K562 (cell line): ENCODE data around the gene NUP88.

Experiments used
- CBX8 ChIP-seq: fragments of 200-600 bp; sonication (generic); IDR thresholded peaks from 2 replicates; pipeline ENCODE4 v1.6.1; 2012; ENCODE audit warnings: borderline replicate concordance, mixed run types, low read depth, mild to moderate bottlenecking, moderate library complexity, mixed read lengths, low read length, control low read depth, inconsistent platforms; ENCODE audit not compliant: poor library complexity, severe bottlenecking; ENCODE audit errors: extremely low read depth
- CHD2 ChIP-seq: IDR thresholded peaks from 2 replicates; pipeline ENCODE4 v1.6.1; 2011; ENCODE audit warnings: low read depth, low read length
- CREB1 ChIP-seq, 2 experiments: sonication (generic) in 1 of 2; formaldehyde crosslinking in 1 of 2; IDR thresholded peaks; 2 replicates each; pipeline versions ENCODE4 v1.6.1 to v1.8.0; 2012 to 2022; ENCODE audit warnings: inconsistent platforms in 1 of 2, mild to moderate bottlenecking in 1 of 2, missing genetic modification reagents in 1 of 2, moderate library complexity in 1 of 2
- CTCF ChIP-seq, 3 experiments: IDR thresholded peaks in 2 of 3; conservative IDR thresholded peaks in 1 of 3; 2 replicates each; pipeline ENCODE4 v1.5.1; 2011 to 2012; ENCODE audit warnings: low read length in 3 of 3, mild to moderate bottlenecking in 3 of 3, control low read depth in 2 of 3, improper control_type of control experiment in 1 of 3, inconsistent platforms in 1 of 3, low read depth in 1 of 3, mixed read lengths in 1 of 3, moderate library complexity in 1 of 3; ENCODE audit not compliant: insufficient read depth in 2 of 3
- KDM1A ChIP-seq, 2 experiments: fragments of 450-650 bp; IDR thresholded peaks; 2 replicates each; pipeline ENCODE4 v1.6.1; 2016; ENCODE audit warnings: mild to moderate bottlenecking in 2 of 2
- PBX2 ChIP-seq, 2 experiments: IDR thresholded peaks in 1 of 2; conservative IDR thresholded peaks in 1 of 2; 2 replicates each; pipeline ENCODE4 v1.6.1; 2016; ENCODE audit warnings: low read depth in 2 of 2, mild to moderate bottlenecking in 1 of 2, missing compliant biosample characterization in 1 of 2, missing genetic modification characterization in 1 of 2, moderate library complexity in 1 of 2
- RCOR1 ChIP-seq, 2 experiments: IDR thresholded peaks; 2 replicates each; pipeline ENCODE4 v1.6.1; 2012; ENCODE audit warnings: low read depth in 2 of 2, low read length in 2 of 2, borderline replicate concordance in 1 of 2, improper control_type of control experiment in 1 of 2
- SETDB1 ChIP-seq: IDR thresholded peaks from one replicate; pipeline ENCODE4 v1.6.1; 2012; ENCODE audit warnings: low read length, control low read depth, inconsistent platforms
- SMAD4 ChIP-seq: fragments of 250-450 bp; sonication (Bioruptor Pico); conservative IDR thresholded peaks from 2 replicates; pipeline ENCODE4 v1.8.0; 2021; ENCODE audit warnings: inconsistent platforms, mild to moderate bottlenecking, moderate library complexity
- SMC3 ChIP-seq: conservative IDR thresholded peaks from 2 replicates; pipeline ENCODE4 v1.6.1; 2011; ENCODE audit warnings: low read depth, low read length, improper control_type of control experiment; ENCODE audit not compliant: insufficient read depth
- TAF1 ChIP-seq: IDR thresholded peaks from 2 replicates; pipeline ENCODE4 v1.6.1; 2011; ENCODE audit warnings: mild to moderate bottlenecking, low read length, moderate library complexity; ENCODE audit not compliant: insufficient read depth, control insufficient read depth, severe bottlenecking; ENCODE audit errors: extremely low read depth
- ZNF277 ChIP-seq: fragments of 250-450 bp; sonication (Bioruptor Pico); IDR thresholded peaks from 2 replicates; pipeline ENCODE4 v1.8.0; 2022; ENCODE audit warnings: inconsistent platforms, mild to moderate bottlenecking, moderate library complexity, borderline replicate concordance
- ZNF76 ChIP-seq: fragments of 250-450 bp; sonication (Bioruptor Pico); IDR thresholded peaks from 2 replicates; pipeline ENCODE4 v1.4.0; 2020; ENCODE audit warnings: mild to moderate bottlenecking, moderate library complexity, borderline replicate concordance

- TF ChIP-seq SMC3 = no peak
- no peak for TF ChIP-seq CREB1 (IDR thresholded peaks at IDR 0.05)
- no peak for TF ChIP-seq CREB1 (CRISPR knock-in tag; IDR thresholded peaks at IDR 0.05)
- TF ChIP-seq CHD2 = no peak
- no peak for TF ChIP-seq ZNF76 (CRISPR knock-in tag)
- TF ChIP-seq TAF1 = no peak
- no peak for TF ChIP-seq ZNF277
- no peak for TF ChIP-seq RCOR1 (IDR thresholded peaks at IDR 0.05; ENCODE audit: borderline replicate concordance in 1 of 2, low read depth in 2 of 2, low read length in 2 of 2)
- TF ChIP-seq CTCF (IDR thresholded peaks at IDR 0.05 in 2 of 3, conservative IDR thresholded peaks at IDR 0.05 in 1 of 3; ENCODE audit: insufficient read depth in 2 of 3, low read depth in 1 of 3, low read length in 3 of 3) = no peak
- no peak for TF ChIP-seq KDM1A (IDR thresholded peaks at IDR 0.05)
- no peak for TF ChIP-seq CBX8
- no peak for TF ChIP-seq SETDB1
- TF ChIP-seq SMAD4 (CRISPR knock-in tag) = no peak
- no peak for TF ChIP-seq PBX2 (CRISPR knock-in tag; IDR thresholded peaks at IDR 0.05; ENCODE audit: low read depth)
- no peak for TF ChIP-seq PBX2 (tag; conservative IDR thresholded peaks at IDR 0.05; ENCODE audit: low read depth)
Observed at GRCh38 chr17:5434984-5435383, 15.5 kb upstream of the NUP88 start.
